Caki2 (cell line): ENCODE measurements around the gene RHEX. TPM values are rescaled to one million over a fixed set of nuclear protein-coding genes. Genes with fewer than 3 reads are reported as not detected.

Source experiments
- DNase-seq: peaks from one replicate; pipeline ENCODE4 v3.0.0-alpha.2; 2015; ENCODE audit warnings: low read depth
- in situ Hi-C: cut with HindIII; loops from 2 replicates; pipeline ENCODE4 v1.10.0; 2016; ENCODE audit warnings: low sequenced_read_pairs, low pct_unique_long_range_greater_than_20kb, mixed read lengths
- total RNA-seq: library from RNA; depleted of rRNA; stranded (reverse); fragments of >200 nt; shearing (Covaris generic); gene quantifications from 2 replicates; pipeline ENCODE4 v1.2.3, GENCODE V29; 2014; ENCODE audit warnings: low replicate concordance

RHEX gene
- total RNA-seq, 1 experiment from 2014 or later = 0.14 TPM

DNA sequence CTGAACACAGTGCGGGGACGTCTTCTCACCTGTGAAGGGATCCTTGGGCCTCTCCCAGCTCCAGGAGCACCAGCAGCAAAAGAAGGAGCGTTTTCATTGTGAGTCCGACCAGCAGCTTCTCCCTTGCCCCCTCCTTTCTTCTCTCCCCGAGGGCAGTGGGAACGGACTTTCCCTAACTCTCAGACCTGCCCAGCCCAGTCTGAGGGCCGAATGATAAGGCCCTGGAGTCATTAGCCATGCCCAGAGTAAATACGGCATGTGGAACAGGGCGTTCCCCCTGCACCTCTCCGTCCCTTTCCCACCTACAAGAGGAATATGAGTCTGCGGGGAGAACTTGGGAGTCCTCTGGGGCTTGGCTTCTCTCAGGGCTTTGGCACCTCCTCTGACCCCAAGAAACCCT is 29.3 kb upstream of the RHEX start, which contains the start of gene CTSE:
TSS of gene CTSE (minus strand) at position 201 of the 400 bp plus-strand sequence. CDS start at position 97, 104 bp downstream.
- no peak for DNase-seq
- in situ Hi-C loops = no loop called here

DNA sequence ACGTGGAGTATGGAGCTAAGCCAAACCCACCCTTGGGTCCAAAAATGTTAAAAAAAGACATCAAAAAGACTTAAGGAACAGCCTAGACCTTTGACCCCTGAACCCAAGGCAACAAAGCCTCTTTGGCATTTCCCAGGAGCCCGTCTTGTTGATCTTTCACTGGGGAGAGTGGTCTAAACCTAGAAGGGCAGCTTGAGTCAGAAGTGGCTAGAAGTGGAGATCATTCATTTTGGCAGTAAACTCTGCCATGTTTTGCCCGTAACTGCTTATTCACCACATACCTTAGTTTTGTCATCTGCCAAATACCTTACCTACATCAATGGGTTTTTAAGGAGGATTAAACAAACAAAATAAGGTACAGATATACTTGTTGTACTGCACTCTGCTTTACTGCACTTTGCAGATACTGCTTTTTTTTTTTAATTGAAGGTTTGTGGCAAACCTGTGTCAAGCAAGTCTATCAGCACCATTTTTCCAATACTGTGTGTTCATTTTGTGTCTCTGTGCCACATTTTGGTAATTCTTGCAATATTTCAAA is 27.6 kb upstream of the RHEX start:
- in situ Hi-C loops = no loop called here
- no peak for DNase-seq

DNA sequence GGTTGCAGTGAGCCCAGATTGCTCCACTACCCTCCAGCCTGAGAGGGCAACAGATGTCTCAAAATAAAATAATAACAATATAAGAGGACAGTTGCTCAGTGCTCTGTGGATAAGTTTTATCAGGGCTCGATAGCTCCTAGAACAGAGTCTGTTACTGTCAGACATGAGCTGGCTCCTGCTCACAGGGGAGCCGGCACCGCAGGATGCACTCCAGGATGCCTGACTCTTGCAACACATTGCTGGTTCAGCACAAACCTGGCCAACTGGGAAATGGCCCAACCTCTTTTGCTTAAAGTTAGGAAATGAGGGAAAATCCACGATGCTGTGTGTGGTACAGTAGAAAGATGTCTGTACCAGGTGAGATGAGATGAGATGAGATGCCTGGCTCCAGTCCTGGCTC is 23.5 kb upstream of the RHEX start:
- in situ Hi-C loops = no loop called here
- DNase-seq = no peak

DNA sequence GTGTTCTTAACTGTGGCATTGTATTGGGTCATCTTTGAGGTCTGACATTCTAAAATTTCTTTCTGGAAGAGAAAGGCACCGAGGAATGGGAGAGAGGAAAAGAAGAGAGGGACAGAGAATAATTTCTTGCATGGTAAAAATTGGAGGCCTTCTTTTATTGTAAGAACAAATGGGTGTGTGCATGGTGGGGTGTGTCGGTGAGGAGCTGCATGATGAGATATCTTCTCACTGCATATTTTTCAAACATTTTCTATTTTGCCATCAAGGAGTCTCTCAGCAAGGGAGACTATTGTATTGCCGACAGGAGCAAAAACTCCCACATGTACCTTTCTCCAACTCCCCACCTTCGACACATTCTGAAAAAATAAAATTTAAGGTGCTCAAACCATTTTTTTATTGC is 22.8 kb upstream of the RHEX start:
- no peak for DNase-seq
- in situ Hi-C loops = no loop called here

DNA sequence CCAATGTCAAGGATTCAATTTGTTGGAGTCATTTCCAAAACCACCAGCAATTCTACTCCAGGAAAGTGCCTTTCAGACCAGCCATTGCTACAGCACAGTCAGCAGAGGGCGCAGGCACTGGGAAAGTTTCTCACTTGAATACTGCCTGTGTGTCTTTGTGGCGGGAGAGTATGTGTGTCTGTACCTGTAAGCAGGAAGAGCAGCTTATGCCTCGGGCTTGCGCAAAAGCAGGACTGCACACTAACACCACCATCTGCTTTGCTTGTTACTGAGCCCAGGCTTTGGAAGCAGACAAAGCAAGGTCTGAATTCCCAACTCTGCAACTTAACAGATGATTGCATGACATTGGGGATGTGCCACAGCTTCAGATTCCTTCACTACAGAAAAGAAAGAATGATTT is 22.3 kb upstream of the RHEX start:
- in situ Hi-C loops = no loop called here

DNA sequence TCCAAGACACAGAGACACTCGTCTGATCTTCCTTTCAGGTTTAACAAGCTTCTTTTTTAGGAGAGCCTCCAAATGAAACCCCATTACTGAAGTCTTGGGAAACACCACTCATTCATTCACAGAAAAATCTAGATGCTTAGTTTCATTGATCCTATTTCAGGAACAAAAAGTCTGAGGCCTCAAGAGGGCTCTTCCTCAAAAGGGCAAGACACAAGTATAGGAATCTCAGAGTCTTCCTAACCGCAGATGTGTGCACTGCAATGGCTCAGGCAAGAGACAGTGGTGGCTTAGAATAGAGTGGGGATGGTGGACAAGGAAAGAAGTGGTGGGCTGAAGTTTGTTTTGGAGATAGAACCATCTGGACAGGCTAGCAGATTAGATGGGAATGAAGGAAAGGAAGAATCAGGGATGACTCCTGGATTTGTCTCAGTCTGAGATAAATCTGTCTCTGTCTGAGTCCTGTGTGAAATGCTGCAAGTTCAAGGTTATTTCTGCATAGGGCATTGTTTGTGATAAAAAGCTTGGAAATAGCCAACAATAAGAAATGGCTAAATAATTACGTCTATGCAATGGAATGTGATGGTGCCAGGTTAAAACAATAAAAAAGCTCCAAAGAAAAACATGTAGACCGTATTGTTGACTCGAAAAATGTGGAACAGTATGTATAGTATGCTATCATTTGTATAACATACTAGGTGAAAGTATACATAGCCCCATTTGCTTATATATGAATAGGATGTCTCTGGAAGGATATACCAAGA is 20.4 kb upstream of the RHEX start:
- in situ Hi-C loops = no loop called here
- no peak for DNase-seq

More for the DNA sequence above, 22.3 kb upstream of the RHEX start:
- peak; percentile 81 for DNase-seq

DNA sequence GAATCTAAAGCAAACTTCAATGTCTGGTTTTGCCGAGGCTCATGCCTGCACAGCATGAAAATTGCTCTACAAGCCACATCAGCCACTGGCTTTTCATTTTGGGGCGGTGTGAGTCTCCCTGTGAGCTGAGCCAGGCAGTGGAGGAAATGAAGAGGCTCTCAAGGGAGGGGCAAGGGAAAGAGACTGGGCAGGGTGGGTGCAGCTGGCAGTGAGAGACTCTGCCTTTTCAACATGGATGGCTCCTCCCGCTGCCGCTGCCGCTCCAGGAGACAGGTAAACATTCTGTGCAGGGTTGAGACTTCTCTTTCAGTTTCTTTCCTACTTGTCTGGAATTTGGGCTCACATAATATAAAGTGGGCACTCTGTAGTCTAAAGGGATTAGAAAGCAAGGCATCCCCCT is 17.9 kb upstream of the RHEX start:
- in situ Hi-C loops = no loop called here
- DNase-seq = no peak

DNA sequence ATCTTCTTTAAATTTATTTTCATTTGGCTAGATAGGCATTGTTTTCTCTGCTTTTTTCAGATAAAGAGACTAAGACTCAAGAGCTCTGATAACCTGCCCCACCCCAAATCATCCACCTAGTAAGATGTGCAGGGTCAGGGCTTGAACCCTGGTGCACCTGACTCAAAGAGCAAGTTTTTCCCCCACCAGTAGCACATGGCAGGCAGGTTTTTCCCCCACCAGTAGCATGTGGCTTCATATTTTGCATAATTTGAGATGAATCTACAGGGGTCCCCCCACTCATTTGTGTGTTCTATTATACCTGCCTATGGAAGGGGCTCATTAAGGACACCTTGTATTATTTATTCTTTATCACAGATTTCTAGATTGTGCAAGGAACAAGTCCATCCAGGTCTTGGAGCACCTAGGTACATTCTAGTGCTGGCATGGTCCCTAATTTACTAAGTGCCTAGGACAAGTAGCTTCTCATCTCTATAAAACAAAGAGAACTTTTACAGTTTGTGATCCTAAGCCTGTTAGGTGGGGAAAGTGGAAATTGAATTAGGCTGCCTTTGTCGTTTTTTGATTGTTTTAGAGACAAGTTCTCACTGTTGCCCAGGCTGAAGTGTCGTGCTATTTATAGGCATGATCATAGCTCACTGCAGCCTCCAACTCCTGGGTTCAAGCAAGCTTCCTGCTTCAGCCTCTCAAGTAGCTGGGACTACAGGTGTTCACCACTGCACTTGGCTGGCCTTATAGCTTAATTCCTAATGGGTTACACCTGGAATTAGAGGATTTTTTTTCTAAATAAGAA is 16.1 kb upstream of the RHEX start:
- in situ Hi-C loops = no loop called here
- no peak for DNase-seq

DNA sequence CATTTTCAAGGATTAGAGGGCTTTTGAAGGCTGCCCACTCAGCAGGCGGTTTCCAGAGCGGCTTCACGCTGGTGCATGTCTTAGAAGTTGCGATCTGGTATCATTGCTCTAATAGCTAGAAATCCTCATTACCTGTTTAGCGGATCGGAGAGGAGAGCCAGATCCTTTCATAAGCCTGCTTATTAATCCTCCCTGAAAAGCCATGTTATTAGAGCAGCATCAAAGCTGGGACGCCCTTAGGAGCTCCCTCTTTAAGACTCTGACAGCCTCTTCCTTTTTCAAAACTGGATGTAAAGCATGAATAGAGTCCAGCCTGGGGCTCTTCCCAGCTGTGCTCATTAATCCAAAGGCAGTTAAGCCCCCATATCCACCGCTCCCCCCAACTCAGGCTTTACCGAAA is 15.4 kb upstream of the RHEX start:
- in situ Hi-C loops = no loop called here

DNA sequence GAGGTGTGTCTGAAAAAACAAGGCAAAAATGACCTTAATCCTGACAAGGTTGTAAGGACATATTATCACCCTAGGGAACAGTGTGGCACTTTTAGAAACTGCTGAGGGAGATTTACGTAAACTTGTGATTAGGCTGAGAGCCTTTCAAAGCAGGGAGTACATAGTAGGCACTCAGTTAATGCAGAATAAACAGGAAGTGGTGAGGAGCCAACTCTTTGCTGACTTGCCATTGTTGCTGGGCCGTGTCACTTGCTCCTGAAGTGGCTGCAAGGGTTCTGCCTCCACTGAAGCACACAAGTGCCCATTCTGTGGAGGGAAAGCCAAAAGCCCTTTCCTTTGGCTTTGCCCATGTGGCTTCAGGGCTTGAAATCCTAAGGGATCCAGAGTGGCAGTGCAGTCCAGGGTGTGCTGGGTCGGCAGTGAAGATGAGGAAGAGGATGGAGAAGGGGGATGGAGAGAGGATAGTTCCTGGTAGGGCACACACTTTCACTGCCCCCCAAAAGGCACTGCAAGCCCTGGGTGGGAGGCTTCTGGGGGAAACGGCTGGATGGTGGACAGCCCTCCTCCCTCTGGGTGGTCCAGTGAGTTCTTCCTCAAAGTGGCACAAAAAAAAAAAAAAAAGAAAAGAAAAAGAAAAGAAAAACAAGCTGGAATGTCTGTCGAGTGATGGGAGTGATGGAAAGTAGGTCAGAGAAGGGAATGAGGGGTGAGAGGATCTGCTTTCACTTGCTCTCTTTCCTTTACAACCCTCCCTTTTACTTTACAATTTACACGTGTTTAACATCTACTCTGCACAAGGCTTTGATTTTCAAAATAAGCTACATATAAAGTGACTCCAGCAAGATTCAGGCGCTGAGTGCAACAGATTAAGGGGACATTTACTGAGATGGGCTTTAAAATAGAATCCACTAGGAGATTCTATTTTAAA is 13.7 kb upstream of the RHEX start:
- no peak for DNase-seq
- in situ Hi-C loops = no loop called here

More for the DNA sequence above, 15.4 kb upstream of the RHEX start:
- no peak for DNase-seq

DNA sequence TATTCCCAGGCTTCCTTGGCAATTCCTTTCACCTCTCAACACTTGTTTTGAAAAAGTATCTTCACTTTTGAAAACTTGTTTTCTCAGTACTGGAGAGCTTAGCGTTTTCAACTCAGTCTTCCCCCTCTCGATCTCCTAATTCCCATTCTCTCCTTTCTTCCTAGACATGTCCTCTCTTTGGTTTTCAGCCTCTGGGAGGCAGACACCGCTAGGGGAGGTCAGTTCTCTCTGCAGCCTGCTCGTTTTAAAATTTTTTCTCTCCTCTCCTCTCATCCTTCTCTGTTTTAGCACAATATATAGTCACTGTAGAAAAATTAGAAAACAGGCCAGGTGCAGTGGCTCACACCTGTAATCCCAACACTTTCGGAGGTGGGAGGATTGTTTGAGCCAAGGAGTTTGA is 12.6 kb upstream of the RHEX start:
- in situ Hi-C loops = no loop called here
- DNase-seq = no peak

DNA sequence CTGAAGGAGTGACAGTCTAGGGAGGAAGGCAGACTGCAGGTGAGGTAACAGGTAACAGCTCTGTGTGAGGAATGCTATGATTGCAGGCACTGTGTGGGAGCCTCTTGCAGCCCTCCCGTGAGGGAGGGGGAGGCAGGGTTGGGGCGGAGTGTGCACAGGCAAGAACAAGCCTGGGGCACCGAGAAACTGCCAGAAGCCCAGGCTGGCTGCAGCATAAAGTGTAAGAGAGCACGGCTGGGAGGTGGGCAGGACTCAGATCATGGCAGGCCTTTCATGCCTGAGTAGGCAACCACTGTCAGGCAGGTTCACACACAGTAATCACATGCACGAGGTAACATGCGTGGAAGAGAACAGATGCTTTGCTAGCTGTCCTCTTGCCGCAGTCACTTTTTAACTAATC is 11.3 kb upstream of the RHEX start:
- in situ Hi-C loops = no loop called here
- DNase-seq = peak; percentile 27

DNA sequence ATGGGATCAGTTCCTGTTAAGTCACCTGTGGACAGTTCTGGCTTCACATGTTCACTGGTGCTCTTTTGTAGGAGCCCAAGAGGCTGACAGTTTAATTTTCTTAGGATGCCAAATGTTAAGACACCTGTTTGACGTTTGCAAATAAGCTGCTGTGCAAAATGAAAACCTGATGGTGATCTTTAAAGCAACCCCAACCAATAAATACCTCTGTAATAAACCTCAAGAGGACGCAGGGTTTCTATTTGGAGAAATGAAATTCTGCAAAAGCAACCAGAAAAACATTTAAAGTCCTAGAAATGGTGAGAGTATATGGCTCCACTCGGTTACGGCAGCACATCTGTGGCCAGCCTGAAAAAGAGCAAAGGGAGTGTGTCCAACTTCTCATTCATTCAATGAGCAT is 5.7 kb upstream of the RHEX start:
- DNase-seq = no peak
- in situ Hi-C loops = no loop called here

DNA sequence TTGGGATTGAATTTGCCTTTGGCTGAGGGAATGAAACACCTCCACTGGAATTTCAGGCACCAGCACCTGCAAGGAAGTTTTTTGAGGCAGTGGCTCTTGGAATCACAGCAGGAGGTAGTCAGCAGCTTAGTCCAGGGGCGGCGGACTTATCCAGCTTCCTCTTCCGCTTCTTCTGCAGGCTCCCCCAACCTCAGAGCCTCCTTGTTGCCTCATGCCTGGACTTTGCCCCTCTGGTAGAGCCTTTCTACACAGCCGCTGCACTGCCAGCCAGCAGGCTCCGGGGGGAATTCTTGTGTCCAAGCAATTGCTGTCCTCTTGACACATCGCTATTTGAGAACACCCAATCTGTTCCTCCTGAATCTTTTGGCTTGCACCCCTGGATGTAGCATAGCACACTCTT is 4.4 kb upstream of the RHEX start:
- peak; percentile 52 for DNase-seq
- in situ Hi-C loops = no loop called here

DNA sequence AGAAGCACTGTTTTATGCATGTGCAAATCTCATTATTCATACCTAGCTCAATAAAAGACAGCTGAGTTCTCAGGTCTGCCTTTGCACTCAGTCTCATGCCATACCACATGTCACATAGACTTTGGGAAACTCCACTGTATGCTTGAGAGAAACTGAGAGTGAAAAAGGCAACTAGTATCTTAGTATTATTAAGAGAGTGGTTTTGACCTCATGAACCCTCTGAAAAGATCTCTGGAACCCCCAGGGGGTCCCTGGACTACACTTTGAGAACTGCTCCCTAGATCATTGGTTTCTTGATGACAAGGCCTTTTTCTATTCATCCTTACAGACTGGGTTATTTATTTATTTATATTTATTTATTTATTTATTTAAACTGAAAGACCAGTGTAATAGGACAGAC is 3.7 kb upstream of the RHEX start:
- in situ Hi-C loops = no loop called here
- DNase-seq = no peak

DNA sequence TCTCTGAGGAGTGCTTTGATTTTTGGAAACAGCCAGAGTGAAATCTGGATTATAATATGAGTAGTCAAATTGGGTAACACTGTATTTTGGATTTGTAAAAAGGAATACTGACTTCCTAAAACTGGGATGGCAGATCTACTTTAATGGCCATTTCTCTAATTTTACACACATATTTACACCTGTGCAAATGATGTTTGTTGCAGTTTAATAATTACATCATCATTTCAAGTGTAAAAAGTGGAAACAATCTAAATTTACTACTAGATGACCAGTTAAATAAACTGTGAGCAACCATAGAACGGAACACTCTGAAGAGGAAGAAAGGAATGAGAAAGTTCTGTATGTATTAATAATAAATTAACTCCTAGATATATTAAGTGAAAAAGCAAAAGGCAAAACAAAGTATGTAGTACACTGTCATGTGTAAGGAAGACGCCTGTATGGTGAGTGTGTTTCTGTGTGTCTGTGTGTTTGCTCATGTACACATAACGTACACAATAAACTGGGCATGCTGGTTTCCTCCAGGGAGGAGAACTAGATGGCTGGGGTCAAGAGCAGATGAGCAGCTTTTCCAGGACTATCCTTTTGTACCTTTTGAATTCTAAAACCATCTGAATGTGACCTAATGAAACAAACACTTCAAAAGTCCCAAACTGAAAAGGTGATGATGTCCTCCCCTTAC is 2.9 kb upstream of the RHEX start:
- DNase-seq = no peak
- in situ Hi-C loops = no loop called here

DNA sequence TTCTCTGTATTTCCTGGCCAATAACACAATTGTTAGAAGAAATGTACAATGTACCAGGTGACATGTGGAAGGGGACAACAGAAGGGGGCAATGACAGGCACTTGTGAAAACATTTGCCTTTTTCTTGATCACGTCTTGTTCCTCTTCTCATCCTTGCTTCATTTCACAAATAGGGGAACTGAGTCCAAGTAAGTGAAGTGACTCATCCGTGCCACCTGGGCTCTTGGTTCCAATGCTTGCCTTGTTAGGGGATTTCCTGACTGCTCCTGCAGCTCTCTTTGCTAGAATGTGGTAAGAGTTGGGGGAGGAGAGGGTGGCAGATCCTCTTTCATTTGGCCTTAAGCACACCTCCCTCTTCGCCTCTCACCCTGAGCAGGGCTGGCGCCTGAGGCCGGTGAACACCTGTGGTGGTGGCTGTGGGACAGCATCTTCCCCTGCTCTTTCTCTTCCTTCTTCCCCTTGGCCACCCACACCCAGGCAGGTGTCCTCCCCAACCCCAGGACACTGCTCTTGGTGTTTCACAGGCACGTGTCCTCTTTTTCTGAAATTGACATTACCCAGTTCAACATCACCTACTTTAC is 2.2 kb upstream of the RHEX start:
- DNase-seq = peak; percentile 84
- in situ Hi-C loops = no loop called here
